ENCODE data around the gene MIPOL1. TPM values are rescaled to one million over a fixed set of nuclear protein-coding genes. Genes with fewer than 3 reads are reported as not detected.

Gene MIPOL1
- total and polyA plus RNA-seq, 2 of the 13 experiments (the other 11 are each of a cell fraction or from before 2014, with no cell fraction given) = 8.6 to 34.2 TPM

GRCh38 chr14:37595809-37596621 lies 398.3 kb downstream of the MIPOL1 start (continued):
- TF ChIP-seq DDIT3 (CRISPR knock-in tag; IDR thresholded peaks at IDR 0.05) (peak; percentile 44; the same call in 1 of the 2 replicates), CHD4 (IDR thresholded peaks at IDR 0.05; ENCODE audit: borderline replicate concordance, low read length) (peak; percentile 96; the same call in 1 of the 2 replicates), TOE1 (CRISPR knock-in tag; IDR thresholded peaks at IDR 0.05) (peak; percentile 96), ZNF546 (CRISPR knock-in tag; conservative IDR thresholded peaks at IDR 0.05) (peak; percentile 54; the same call in 1 of the 2 replicates), ZKSCAN1 (IDR thresholded peaks at IDR 0.05; ENCODE audit: low read length) (no peak), ZNF800 (CRISPR knock-in tag; IDR thresholded peaks at IDR 0.05) (peak; percentile 82; the same call in 1 of the 2 replicates), CSRNP2 (CRISPR knock-in tag; conservative IDR thresholded peaks at IDR 0.05; ENCODE audit: low read depth) (no peak), IRF1 (CRISPR knock-in tag; IDR thresholded peaks at IDR 0.05; ENCODE audit: low read depth) (peak; percentile 91; the same call in 1 of the 2 replicates), NFE2L1 (CRISPR knock-in tag; IDR thresholded peaks at IDR 0.05; ENCODE audit: borderline replicate concordance) (peak; percentile 40; the same call in 1 of the 2 replicates), CERS6 (CRISPR knock-in tag; IDR thresholded peaks at IDR 0.05) (no peak; the same call in 1 of the 2 replicates), ZNF510 (CRISPR knock-in tag; IDR thresholded peaks at IDR 0.05; ENCODE audit: low read depth) (peak; percentile 95), SKI (IDR thresholded peaks at IDR 0.05; ENCODE audit: partially characterized antibody) (peak; percentile 96), RNF2 (conservative IDR thresholded peaks at IDR 0.05; ENCODE audit: low read depth) (peak; percentile 76; the same call in 1 of the 2 replicates), XBP1 (CRISPR knock-in tag; IDR thresholded peaks at IDR 0.05) (peak; percentile 50; the same call in 1 of the 2 replicates), ZNF33A (CRISPR knock-in tag; IDR thresholded peaks at IDR 0.05; ENCODE audit: borderline replicate concordance) (peak; percentile 92), ZNF556 (CRISPR knock-in tag; IDR thresholded peaks at IDR 0.05; ENCODE audit: borderline replicate concordance) (peak; percentile 92), NFE2L2 (IDR thresholded peaks at IDR 0.05; ENCODE audit: low read length) (peak; percentile 74), ZNF589 (CRISPR knock-in tag; conservative IDR thresholded peaks at IDR 0.05) (no peak), SRF (IDR thresholded peaks at IDR 0.05; ENCODE audit: low read depth, low read length) (0 out of 2 replicates have a peak, but pooled peaks have one; percentile 57), ZNF17 (CRISPR knock-in tag; IDR thresholded peaks at IDR 0.05) (no peak), HHEX (CRISPR knock-in tag; IDR thresholded peaks at IDR 0.05) (0 out of 2 replicates have a peak, but pooled peaks have one; percentile 11), HMG20B (CRISPR knock-in tag; conservative IDR thresholded peaks at IDR 0.05) (no peak; the same call in 1 of the 2 replicates), CEBPG (CRISPR knock-in tag; IDR thresholded peaks at IDR 0.05) (peak; percentile 24; the same call in 1 of the 2 replicates), ZNF468 (CRISPR knock-in tag; IDR thresholded peaks at IDR 0.05) (no peak; the same call in 1 of the 2 replicates), NPAS2 (CRISPR knock-in tag; IDR thresholded peaks at IDR 0.05; ENCODE audit: borderline replicate concordance) (no peak)
